NCI-H1417 treated with DMSO at 0.1 percent for 48 hours (cell line): ENCODE measurements around the gene CATSPERE.
"Not testable (repeated sequence)": the region's sequence is repeated elsewhere in the genome, so short reads cannot be mapped to it uniquely, and the experiment has no call there.

ENCODE experiments used
- DNase-seq: peaks from one replicate; lab custom pipeline; 2025; lab: John Stamatoyannopoulos, UW

The CATSPERE gene

DNA sequence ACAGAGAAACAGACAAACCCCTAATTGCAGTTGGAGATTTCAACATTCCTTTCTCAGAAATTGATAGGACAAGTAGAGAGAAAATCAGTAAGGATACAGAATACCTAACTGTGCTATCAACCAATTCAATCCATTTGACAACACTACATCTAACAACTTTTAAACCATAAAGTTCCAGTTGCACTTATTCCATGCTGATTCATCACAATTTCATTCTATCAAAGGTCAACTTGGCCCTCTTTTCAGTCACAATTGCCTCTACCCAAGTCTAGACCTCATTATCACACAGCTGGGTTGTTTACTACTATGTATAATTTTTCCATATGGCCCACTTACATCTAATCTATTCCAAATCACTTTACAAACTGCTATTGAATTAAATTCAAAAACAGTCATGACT, 172.1 kb downstream of the CATSPERE start:
- no peak for DNase-seq

DNA sequence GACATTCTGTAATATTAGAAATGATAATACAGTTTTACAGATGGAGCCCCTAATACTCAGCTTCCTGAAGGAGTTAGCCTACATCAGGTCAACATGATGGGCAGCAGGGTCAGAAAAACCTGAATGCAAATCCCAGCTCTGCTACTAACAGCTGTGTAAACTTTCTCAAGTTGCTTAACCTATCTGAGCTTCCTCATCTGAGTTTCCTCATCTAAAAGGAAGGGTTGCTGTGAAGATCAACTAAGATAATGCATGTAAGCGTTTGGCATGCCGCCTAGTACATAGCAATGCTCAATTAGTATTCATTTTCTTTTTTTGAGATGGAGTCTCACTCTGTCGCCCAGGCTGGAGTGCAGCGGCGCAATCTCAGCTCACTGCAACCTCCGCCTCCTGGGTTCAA, 173.5 kb downstream of the CATSPERE start:
- DNase-seq, result no peak

DNA sequence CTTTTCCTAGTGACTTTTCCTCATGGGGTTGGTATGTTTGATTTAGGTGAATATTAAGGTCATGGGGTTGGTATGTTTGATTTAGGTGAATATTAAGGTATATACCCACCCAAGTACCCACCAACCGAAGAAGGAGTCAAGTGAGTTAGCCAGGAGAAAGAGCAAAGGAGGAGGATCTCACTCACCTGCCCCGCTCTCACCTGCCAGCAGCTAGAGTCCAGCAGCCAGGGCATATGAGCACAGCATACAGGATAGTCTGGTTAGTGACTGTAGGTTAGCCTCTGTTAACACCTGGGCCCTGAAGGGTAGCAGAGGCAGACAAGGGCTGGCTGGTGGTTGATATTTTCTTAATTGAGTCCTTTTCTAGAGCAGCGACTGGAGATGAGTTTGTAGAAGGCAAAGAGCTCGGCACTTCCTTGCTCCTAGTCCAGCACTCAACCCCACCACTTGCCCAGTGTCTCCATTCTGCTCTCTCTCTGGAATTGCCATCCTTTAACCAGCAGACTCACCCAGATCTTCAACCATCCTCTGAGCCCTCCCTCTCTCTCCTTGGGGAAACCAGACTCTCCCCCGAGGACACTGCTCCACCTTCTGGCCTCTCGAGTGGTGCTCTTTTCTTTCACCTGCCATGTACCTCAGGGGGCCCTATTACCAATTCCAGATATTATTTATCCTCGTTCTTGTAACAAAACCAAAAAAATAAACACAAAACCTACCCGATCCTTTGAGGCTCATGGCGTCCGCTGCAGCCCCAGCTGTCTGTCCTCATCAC, 175.6 kb downstream of the CATSPERE start:
- DNase-seq, result no peak

DNA sequence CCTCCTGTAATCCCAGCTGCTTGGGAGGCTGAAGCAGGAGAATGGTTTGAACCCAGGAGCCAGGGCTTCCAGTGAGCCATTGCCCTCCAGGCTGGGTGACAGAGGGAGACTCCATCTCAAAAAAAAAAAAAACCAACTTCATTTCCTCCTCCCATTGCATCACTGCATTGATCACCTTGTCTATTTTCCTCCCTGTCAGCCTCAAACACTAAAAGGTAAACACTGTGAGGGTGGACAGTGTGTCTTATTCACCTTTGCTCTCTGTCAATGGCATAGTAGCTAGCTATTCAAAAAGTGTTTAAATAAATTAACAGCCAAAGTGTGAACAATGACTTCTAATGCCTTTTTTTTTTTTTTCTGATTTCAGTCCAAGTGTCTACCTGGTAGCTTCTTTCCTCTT, 178.5 kb downstream of the CATSPERE start:
- DNase-seq, result no peak

DNA sequence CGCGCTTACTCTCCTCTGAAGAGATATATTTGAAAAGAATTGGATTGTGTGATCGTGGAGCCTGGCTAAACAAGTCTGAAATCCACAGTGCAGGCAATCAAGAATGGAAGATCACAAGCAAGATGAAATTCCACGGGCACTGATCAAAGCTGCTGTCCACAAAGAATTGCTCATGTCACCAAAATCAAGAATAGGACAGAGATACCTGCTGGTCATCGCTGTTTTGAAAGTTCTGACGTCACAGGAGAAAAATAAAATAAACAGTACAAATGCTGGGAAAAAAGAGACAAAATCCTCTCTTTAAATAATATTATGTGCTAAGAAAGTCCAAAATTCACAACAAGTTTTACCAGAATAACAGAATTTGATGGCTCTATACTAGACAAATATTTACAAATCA, 179.8 kb downstream of the CATSPERE start:
- DNase-seq, result no peak

DNA sequence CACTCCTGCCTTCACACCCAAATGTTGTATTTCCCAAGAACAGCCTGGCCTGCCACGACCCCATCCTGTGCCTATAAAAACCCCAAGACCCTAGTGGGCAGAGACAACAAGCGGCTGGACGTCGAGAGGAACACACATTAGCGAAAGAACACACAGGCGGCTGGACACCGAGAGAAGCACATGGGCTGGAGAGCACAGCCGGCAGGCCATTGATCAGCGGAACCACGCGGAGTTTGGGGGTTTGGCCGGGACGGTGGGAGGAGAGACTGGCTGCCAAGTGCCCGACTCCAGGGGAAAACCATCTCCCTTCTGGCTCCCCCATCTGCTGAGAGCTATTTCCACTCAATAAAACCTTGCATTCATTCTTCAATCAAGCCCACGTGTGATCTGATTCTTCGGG, 181.5 kb downstream of the CATSPERE start:
- no peak for DNase-seq

DNA sequence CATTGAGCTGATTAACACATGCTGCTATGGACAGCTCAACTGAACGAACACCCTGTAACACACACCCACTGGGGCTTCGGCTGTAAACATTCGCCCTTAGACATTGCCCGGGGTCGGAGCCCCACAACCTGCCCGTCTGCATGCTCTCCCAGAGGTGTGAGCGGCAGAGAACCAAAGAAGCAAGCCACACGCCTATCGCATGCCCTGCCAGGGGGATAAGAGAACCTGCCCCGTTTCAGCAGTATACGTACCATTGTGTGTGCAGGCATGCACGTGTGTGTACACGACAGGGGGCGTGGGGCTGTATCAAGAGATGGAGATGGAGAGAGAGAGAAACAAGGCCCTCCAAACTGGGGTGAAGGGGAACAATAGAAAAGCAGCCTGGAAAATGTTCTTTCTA, 181.9 kb downstream of the CATSPERE start:
- DNase-seq, result no peak

DNA sequence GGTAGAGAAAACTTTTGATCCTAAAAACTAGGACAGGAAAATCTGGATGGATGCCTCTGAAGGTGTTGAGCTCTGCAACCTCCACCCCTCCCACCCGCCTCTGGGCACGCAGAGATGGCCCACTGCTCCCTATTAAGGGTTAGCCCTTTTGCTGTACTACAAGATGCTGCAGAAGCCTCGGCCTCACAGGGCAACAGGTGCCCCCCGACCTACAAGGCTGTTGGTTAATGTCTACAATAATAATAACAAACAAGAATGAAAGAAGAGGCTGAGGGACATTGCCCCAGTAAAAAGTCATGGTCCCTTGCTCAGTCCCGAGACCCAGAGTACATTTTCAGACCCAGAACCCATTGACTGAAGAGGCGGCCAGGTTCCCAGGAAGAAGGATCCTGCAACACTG, 184.3 kb downstream of the CATSPERE start:
- no peak for DNase-seq

DNA sequence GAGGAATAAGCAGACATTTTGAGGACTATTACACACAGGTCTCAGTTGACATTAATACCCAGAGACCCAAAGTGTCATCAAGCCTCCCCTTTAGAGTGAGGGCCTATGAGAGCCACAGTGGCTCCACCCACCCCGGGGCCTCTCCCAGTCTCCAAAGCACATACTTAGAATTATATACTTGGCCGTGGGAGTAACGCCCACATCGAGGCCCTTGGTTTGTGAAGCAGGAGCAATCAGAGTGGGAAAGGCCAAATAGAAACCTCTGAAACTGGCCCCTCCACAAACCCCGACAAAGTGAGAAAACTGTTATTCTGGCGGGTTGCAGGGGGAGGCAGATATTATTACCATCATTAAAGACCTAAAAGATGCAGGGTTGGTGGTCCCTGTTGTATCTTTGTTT, 184.8 kb downstream of the CATSPERE start:
- no peak for DNase-seq

DNA sequence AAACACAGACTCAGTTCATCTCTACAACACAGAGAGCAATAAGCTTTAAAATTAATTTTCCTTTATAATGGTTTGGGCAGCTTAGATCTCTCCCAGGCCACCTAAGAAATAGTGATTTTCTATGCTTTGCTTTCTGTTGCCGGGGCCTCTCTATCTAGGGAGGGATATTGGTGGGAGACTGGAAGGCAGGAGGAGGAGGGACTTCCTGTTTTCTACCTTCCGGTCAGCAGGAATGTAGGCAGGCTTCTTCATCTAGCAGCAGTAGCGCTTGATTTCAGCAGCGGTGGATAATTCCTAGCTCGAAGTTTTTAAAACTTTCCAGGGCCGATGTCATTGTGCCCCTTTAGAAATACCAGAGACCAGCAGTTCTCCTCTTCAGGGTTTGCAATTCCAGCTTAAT, 186.7 kb downstream of the CATSPERE start:
- no peak for DNase-seq

DNA sequence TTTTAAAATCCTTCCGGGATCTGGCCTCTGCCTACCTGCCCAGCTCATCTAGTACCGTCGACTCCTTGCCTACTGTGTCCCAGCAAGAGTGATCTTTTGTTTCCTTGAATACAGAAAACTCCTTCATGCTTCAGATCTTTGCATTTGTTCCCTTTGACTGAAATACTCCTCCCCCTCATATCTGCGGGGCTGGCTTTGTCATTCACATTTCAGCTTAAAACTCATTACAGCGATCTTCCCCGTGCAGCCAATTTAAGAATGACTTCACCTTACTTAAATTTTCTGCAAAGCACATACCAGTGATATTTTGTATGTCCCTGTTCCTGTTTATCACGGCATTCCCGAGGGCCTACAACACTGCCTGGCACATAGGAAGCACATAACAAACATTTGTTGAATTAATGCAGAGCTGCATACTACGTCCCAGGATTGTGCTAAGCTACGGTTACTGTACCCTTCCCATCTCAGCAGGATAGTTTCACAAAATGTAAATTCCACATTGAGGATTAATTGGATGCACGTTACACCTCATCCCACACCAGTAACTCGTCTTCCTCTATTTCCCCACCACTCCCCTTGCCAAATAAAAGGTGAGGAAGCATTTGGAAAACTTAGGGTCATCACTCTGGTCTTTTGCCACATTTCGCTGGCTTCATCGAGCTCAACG, 191.0 kb downstream of the CATSPERE start:
- DNase-seq, result no peak

DNA sequence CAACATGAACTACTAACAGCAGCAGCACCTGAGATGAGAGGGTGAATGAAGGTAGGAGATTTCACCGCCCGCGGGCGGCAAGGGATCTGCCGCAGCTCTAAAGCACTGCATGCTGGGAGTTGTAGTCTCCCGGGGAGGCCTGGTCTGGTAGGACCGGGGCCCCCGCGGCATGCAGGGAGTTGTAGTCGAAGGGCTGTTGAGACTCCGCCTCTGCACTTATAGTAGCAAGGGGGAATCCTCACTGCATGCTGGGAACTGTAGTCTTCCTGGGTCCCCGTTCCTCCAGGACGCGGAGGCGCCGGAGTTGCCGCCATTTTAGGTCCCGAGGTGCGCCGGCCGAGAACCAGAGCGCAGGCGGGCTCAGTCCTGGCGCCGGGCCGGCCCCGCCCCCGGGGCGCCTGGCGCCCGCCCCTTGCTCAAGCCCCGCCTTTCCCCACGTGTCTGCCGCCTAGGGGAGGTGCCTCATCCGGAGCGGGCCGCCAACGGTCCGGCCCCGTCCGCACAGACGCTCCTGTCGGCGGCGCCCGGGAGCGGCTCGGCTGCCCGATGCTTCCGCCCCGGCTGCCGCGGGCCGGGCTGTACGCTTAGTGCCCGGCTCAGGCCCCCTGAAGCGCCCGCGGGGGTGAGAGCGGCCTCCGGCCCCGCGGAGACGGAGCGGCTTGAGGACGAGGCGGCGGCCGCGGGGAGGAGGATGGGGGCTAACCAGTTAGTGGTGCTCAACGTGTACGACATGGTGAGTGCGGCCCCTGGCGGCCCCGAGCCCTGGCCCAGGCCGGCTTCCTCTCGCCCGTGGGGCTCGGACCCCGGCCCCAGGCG, 191.8 kb downstream of the CATSPERE start, which contains the start of gene DESI2:
DESI2 (plus strand) TSS at position 504 of the 816 bp plus-strand sequence; CDS start at position 692, 188 bp downstream.
- peak; percentile 97 for DNase-seq

DNA sequence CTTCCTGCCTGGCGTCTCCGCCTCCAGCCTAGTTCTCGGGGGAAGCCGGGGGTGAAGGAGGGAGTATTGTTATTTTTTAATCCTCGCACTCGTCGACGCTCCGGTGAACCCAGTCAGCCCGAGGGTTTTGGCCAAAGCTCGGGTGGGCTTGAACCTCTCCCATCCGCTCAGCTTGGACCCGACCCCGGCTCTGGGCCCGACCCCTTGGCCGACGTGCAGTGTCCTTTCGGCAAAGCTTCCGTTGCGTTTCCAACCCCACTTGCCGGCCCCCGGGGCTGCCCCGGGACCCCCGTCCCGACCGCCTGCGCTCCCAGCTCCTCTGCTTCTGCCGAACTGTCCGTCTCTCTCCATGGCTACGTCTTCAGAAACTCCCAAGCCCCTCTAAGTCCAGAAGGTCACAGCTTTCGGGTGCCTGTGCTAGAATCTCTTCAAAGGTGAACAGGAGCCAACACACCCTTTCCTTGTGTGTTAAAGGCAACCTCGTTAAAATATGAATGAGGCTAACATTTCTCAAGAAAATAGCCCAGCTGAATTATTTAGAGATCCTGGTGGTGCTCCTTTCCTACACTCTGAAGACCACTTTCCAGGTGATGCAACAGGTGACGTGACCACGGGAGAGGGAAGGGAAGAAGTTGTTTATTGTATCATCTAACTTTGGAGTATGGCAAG, 192.5 kb downstream of the CATSPERE start:
- DNase-seq, result no peak

DNA sequence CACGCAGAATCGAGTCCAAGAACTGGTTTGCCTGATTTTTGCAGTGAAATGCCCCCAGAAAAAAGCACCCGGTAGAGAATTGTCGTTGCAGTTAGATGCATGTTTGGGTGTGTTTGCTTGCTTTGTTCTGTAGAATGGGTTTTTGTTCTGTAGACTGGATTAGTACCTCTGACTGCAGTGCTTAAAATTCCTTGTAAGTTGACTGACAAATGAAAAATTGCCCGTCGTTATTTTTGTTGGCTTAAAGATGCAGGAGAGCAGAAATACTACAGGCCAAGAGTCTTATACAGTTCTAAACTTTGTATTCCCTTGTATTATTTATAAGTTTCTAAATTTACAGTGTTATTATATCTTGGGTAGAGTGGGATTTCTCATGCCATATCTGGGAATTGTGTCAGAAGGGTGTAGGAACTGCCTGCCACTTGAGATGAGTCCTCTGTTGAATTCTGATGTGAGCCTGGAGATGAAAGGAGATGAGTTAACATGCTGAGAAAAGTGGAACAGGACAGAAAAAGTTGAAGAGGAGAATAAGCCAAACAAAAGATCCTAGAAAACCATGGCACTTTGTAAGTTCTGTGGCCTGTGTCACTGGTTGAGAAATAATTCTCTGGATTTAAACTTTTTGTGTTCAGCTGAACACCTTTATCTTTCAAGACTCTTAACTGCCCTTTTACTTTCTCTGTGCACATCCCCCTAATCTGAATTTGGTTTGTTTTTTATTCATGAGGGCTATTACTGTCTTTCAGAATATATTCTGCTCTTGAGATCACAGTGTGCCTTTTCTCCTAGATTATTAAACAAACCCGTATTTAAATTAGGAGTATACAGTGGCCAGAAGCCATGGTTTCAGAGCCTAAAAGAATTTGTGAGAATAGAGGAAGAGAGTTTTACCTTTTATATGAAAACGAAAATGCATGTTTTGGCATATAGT, 193.3 kb downstream of the CATSPERE start:
- no peak for DNase-seq

DNA sequence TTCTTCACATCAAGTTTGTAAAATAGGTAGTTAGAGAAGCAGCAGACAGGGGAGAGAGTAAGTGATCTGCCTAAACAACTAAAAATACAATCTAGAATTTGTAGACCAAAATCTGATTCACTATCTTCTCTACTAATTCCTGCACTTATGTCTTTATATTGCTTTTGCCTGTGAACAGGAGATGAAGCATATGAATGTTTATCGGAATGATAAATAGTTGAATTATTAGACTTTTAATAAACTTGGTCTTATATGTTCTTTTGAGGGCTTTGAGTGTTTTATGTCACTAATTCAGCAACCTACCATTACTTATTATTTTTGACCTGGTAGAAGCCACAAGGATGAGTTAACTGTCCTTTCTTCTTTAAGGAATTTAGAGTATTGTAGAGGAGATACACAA, 194.1 kb downstream of the CATSPERE start:
- no peak for DNase-seq

DNA sequence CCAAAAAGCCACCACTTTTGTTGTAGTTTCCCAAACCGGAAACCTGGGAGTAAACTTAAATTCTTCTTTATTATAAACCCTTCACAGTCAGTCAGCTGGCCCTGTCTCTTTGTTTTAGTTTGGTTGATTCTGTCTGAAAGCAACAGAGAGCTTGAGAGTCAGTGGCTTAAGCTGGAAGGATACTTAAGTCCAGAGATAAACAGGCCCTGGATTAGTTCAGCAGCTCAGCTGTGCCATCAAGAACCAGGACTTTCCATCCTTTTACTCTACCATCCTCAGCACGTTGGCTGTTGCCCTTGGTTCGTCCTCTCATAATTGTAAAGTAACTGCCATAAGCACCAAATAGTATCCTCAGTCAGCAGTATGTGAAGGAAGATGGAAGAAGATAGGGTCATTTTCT, 196.3 kb downstream of the CATSPERE start:
- no peak for DNase-seq

DNA sequence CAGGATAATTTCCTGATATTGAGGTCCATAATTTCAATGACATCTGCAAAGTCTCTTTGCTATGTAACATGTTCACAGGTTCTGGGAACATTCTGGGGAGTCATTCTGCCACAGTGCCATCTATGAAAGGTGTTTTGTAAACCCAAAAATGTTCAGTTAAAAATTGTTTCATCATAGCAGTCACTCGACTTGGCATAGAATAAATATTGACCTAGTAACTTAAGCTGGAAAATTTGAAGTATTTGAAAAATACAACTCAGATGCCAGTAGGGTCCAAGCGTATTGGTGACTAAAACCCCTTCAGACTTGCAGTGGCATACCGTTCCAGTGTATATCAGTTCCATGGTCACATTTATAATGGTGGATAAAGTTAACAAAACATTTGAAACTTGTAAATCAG, 198.6 kb downstream of the CATSPERE start:
- no peak for DNase-seq

DNA sequence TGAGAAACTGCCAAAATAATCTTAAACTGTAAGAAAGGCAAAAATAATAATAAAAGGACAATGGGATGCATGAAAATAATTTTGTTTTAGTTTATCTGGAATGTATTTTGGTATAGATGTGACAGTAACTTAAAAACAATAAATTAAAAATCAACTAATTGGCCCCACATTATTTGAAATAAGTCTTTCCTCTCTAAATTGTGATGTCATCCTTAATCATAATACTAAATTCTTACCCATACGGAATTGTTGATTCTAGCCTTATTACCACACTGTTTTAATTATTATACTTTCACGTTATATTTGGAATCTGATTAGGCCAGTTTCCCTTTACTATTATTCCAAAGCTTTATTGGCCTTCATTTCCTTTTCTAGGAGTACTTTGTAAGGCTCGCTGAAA, 199.5 kb downstream of the CATSPERE start:
- DNase-seq, result no peak

DNA sequence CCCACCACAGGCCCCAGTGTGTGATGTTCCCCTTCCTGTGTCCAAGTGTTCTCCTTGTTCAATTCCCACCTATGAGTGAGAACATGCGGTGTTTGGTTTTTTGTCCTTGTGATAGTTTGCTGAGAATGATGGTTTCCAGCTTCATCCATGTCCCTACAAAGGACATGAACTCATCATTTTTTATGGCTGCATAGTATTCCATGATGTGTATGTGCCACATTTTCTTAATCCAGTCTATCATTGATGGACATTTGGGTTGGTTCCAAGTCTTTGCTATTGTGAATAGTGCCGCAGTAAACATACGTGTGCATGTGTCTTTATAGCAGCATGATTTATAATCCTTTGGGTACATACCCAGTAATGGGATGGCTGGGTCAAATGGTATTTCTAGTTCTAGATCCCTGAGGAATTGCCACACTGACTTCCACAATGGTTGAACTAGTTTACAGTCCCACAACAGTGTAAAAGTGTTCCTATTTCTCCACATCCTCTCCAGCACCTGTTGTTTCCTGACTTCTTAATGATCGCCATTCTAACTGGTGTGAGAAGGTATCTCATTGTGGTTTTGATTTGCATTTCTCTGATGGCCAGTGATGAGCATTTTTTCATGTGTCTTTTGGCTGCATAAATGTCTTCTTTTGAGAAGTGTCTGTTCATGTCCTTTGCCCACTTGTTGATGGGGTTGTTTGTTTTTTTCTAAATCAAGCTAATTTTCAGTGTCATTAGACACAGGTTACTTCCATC, 200.7 kb downstream of the CATSPERE start:
- DNase-seq, result not testable (repeated sequence)

DNA sequence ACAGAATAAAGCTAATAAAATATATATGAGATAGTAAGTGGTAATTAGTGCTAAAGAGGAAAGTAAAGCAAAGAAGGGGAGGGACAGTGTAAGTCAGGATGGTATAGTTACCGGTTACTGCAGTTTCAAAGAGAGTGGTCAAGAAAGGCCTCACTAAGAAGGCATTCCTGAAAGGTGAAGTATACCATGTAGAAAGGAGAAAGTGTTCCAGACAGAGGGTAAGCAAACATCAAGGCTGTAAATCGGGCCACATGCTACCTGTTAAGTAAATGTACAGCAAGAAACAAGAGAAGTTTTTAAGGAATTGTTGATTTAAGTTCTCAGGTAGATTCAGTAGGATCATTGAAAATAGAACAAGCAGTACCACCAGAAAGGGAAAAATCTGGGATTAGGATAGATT, 201.5 kb downstream of the CATSPERE start:
- DNase-seq, result no peak
